NCI-H2107 treated with DMSO at 0.1 percent for 48 hours (cell line): ENCODE results near the gene PRKAR1A.

ENCODE experiments used
- DNase-seq: peaks from one replicate; lab custom pipeline; 2025; ENCODE audit not compliant: unreplicated experiment; lab: John Stamatoyannopoulos, UW

Gene PRKAR1A

DNA sequence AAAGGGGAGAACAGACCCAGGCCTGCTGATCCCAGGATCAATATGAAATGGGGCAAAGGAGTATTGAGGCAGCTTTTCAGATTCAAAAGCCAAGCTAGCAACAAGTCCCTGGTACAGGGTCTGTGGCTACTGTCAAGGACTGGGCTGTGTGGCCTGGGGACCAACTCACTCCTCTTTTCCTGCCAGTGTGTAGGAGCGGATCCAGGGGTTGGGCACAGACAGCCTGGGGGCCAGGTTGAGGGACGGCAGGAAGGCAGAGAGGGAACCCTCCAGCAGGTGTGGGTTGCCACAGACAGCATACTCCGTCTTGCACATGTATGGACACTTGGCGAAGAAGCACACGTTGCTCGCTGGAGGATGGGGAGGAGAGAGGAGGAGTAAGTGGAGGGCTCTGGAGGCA lies 29.6 kb downstream of the PRKAR1A start:
- no peak for DNase-seq

DNA sequence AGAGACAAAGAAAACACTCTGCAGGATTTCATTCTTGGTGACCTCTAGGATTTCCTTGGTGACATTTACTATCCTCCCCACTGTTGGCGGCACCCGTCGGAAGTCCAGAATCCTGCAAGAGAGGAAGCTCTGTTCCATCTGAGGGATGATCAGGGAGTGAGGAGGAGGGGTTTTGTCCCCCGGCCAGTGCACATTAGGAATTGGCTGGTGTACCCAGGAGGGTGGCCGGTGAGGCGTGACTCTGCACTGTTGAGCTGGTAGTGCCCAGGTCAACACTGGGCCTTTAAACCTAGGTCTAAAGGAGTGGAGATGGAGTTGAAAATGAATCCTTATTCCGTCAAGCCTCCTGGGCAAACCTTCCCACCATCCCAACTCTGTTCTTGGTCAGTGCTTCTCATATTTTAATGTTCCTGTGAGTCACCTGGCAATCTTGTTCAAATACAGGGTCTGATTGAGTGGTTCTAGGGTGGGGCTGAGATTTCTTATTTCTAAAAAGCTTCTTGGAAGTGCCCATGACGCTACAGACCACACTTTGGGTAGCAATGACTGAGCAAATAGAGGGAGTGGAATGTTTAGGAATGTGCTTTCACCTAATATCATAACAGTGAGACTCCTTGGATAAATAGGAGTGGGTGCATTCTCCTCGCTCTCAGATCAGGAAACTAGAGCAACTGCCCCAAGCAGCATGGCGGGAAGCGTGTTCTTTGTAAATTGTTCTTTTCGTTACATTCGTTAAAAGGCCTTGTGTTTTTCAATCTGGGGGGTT lies 30.7 kb downstream of the PRKAR1A start:
- DNase-seq: no peak

DNA sequence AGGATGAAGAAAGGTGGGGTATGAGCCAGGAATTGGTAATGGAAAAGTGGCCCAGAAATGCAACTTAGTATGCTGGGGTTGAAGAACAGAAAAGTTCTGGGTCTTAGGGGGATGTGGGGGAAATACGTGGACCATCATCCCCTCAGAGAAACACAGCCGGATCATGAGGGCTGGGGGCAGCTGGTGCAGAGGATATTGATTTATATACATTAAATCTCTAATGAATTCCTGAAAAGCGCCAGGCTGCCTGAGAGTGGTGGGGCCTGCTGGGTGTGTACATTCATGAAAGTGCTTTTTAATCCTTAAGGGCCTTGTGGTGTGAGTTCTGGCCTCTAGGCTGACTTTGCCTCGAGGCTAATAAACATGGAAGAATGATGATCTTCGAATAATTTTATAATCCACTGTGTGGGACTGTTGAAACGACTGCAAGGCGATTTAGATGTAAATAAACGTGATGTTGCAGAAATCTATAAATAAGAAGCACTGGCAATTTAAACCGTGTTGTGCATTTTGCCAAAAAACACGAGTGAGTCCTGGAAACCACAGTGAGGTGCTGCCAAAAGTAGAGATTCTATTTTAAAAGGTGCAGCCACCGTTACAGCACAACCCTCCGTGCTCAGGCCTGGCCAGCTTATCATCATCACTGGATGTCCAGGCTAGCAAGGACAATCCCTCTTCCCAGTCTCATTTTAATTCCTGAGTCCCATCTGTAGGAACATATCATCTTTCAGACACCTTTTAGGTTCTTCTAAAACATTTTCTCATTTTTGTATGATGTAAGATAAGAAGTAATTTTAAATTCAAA lies 32.1 kb downstream of the PRKAR1A start:
- DNase-seq: no peak

DNA sequence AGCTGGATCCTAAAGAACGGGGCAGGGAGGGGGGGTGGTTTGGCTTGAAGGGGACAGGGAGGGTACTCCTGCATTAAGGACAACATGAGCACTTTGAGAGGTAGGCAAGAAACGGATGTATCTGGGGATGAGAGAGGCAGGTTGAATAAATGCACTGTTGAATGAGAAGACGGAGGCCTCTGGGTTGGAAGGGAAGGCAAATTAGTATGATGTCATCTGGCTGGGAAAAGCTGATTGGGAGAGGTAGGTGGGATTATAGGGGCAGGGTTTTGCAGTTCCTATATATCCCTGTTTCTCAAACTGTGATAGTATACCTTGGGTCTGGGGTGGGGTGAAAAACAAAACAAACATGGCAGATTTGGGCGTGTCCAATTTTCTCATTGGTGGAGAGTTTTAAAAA lies 44.3 kb downstream of the PRKAR1A start:
- DNase-seq: no peak

DNA sequence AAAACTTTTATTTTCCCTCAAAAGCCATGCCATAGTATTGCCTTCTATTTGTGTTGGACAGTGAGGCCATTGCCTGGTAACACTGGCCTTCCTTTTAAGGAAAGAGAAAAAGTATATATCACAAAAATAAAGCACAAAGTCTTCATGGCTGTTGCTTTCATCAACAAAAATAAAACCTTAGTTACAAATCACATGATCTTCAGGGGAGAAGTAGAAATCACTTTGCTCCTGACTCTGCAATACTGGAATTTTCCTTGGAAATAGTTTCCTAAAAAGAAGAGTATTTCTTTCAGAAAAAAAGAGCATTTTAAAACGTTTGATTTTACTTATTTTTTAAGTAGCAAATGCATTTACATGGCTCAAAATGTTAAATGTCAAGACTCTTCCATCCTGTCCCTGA lies 47.1 kb downstream of the PRKAR1A start:
- no peak for DNase-seq

DNA sequence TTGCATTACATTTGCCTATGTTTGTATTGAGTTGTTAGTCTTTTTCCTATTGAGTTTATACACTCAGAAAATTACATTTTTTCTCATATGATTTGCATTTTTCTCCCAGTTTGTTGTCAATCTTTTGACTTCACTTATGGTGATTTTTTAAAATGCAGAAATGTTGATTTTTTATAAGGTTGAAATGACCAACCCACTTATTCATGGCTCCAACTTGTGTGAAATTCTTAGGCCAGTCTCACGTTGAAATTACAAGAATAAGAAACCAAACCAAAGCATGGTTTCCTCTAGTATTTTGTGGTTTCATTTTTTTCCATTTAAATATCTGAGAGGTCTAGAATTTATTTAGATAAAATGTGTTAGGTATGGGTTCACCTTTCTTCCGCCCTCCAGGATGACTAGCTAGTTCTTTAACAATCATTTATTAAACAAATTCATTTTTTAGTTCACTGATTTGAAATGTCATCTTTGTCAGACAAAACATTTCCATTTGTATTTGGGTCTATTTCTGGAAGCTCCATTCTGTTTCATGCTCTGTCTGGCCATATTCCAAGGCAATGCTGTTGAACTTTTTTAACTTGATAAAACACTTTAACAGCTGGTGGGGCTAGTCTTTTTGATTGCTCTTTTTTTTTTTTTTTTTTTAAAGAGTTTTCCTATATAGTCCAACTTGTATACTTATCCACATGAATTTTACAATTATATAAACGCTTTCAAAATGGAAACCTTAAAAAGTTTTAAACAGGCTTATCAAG lies 48.9 kb downstream of the PRKAR1A start:
- no peak for DNase-seq

DNA sequence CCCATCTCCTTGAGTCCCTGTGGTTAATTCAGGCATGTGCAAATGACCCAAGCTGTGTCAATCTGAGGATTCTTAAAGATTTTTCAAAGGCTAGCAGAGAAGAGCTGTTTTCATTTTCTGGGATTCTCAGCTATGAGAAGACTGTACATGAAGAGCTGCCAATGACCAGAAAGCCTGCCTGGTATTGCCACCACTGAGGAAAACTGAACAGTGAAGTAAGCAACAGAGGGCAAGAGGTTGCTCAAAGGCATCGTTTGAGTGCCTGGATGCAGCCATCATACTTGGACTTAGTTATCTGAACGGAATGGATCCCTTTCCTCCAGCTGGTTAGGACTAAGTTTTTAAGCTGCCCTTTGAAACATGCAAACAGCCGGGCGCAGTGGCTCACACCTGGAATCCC lies 50.5 kb downstream of the PRKAR1A start:
- no peak for DNase-seq

DNA sequence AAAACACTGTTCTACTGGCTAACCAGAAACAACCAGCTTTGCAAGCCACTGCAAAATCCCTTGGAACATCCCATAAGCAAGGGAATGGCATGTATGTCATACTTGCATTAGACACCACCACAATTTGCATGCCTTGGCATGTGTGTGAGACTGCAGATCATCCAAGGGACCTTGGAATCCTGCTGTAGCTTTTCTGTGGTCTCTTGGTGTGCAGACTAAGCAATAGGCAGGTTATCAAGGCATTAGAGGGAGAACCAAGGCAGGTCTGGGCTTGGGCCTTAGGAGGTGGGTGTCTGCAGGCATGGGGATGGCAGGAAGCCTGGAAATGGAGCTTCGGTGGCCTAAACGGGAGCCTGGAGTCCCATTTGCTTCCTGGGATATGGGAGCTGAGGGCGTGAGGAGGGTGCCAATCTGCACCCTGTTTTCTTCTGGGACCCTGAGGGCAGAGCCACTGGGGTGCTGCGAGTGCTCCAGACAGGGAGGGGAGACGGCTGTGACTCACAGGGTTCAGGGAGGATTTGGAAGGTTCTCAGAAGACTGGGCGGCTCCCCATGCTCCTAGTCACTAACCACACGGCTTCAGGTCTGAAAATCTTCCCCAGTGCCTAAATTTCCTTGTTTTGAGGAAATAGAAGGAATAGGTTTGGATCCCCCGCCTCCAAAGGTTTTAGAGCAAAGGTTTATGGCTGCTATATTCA lies 52.3 kb downstream of the PRKAR1A start:
- no peak for DNase-seq

DNA sequence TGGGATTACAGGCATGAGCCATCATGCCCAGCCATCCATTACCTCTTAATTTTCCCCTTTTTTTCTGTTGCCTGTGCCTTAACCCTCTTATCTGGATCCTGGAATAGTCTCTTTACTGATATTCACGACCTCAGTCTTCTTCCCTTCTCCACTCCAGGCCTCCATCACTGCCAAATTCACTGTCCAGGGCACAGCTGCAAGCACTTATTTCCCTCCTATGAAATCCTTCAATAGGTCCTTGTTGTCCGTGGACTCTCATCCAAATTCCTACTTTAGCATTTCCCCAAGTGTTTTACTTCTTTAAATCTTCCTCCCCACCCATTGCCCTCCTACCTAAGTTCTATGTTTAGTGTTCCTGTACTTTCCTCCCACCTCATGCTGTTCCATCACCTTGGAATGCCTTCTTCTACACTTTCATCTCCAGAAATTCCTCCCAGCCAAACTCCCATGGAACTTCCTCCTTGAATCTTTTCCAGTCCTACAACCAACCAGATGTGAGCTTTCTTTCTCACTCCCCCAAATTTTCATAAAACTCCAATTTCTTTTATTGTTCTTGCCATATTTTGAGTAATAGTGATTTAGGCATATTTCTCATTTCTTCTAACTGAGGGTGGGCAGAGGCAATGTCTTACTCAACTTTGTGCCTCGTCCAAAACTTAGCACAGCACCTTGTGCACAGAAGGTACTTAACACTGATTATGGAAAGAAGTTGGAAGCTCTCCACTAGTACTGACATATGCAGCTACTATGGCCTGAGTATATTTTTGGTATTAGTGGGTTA lies 53.6 kb downstream of the PRKAR1A start:
- DNase-seq: no peak

DNA sequence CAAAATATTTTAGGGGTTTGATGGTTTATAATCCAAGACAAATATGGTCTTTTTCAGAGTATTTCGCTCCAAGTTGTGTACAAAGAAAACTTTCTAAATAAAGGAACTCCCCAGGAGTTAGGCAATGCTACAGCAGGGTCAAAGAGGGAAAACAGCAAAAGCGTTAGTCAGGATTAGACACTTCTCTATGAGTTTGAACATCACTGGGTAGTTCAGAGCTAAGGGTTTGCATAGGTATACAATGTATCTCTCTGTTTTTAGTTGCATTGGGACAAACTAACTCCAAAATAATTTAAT lies 54.2 kb downstream of the PRKAR1A start:
- DNase-seq: no peak

DNA sequence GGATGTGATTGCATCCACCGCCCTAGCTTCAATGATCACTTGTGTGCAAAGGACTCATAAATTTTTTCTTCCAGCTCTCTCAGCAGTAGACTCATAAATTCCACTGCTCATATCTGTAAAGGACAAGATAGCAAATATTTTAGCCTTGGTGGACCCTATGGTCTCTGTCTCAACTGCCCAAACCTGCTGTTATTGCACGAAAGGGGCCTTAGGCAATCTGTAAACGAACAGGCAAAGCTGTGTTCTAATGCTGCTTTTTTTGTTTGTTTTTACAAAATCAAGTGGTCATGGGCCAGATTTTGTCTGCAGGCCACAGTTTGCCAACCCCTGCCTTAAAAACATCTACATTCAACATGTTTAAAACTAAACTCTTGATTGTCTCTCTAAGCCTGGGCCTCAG lies 54.8 kb downstream of the PRKAR1A start:
- no peak for DNase-seq

DNA sequence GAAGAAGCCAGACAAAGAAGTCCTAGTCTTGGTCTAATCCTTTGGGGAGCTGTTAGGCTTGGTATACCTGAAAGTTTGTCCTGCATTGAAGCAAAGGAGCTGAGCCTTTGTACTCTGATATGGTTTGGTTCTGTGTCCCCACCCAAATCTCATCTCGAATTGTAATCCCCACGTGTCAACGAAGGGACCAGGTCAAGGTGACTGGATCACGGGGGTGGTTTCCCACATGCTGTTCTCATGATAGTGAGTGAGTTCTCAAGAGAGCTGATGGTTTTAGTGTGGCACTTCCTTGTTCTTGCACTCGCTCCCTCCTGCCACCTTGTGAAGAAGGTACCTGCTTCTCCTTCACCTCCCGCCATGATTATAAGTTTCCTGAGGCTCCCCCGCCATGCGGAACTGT lies 55.4 kb downstream of the PRKAR1A start:
- no peak for DNase-seq

DNA sequence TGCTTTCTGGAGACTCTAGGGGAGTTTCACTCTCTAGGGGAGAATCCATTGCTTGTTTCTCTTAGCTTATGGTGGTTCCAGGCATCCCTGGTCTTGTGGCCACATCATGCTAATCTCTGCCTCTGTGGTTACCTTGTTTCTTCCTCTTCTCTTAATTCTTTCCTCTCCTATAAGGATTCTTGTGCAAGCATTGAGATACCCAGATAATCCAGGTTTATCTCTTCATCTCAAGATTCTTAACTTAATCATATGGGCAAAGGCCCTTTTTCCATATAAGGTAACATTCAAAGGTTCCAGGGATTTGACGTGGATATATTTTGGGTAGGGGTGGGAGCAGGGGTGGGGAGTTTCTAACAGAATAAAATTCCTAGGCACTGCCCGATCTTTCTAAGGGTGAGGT lies 56.4 kb downstream of the PRKAR1A start:
- no peak for DNase-seq

DNA sequence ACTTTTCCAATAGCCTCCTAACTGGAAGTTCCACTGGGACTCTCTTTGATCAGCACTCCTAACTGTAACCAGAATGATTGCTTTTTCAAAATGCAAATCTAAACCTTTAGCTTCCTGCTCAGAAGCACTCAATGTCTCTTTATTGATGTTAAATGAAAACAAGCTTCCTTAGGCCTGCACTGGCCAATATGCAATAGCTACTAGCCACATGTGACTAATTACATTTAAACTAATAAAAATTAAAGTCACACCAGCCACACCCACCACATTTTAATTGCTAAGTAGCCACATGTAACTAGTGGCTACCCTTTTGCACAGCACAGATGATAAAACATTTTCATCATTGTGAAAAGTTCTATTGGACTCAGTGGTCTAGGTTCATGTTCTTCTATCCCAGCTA lies 57.1 kb downstream of the PRKAR1A start:
- no peak for DNase-seq

DNA sequence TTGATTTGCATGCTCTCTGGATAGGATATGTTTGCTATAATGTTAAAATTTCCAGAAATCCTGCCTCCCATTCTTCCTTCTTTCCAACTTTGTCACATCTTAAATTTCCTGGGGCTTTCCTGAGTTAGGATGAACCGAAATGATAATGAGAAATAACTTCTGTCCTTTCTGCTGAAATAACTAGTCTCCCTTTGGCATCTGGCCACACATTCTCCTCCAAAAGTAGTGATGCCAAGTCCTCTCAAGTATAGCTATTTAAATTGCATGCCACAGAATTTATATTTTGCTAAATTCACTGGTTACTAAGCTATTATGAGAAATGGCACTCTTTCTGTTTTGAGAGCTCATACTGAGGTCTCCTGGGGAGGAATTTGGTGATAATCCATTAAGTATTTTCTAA lies 58.3 kb downstream of the PRKAR1A start:
- DNase-seq: no peak

DNA sequence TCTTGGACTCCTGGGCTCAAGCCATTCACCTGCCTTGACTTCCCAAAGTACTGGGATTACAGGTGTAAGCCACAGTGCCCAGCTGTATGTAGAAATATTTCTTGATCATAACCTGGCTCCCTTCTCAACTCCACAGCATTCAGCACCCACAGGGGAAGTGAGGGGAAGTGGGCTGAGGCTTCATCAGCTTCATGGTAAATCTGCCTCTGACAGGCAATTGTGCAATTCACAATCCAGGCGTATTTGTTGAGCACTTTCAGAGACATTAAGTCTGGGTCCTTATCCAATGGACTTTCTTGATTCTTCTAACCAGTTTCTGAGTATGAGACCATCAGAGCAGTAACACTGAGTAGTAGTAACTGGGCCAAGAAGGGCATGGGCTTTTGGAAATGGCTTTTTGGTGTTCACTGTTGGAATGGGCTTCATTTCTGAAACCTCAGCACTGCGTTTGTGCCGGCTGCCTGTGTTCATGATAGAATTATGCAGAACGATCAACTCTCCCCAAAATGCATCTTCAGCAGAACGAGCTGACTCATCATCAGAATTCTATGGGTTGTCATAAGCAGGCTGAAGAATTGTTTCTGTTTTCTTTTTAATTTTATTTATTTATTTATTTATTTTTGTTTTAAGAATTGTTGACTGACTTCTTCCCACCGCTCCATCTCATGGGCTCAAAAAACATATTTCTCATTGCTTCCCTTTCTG lies 60.1 kb downstream of the PRKAR1A start:
- no peak for DNase-seq

DNA sequence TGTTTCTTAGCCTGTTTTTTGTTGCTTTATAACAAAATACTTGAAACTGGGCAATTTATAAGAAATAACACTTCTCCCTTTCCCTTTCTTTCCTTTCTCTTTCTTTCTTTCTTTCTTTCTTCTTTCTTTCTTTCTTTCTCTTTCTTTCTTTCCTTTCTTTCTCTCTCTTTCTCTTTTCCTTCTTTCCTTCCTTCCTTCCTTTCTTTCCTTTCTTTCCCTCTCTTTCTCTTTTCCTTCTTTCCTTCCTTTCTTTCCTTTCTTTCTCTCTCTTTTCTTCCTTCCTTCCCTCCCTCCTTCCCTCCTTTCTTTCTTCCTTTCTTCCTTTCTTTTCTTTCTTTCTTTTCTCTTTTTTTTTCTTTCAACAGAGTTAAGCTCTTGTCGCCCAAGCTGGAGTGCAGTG lies 61.1 kb downstream of the PRKAR1A start:
- no peak for DNase-seq

DNA sequence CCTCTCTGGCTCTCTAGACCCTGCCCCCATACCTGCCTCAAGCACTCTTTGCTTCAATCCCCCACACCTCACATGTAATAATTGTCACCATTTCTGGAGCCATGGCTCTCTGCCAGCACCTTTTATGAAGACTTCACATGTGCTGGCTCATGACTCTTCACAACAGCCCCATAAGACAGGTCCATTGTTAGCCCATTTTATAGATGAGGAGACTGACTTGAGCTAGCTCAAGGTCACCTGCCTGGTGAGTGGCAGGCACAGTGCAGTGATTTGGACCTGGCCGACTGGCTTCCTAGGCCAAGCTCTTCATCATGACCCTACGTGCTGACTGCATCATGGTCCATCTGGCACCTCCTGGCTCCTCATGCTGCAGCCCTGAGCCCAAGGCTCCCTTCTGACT lies 63.9 kb downstream of the PRKAR1A start:
- DNase-seq: no peak

DNA sequence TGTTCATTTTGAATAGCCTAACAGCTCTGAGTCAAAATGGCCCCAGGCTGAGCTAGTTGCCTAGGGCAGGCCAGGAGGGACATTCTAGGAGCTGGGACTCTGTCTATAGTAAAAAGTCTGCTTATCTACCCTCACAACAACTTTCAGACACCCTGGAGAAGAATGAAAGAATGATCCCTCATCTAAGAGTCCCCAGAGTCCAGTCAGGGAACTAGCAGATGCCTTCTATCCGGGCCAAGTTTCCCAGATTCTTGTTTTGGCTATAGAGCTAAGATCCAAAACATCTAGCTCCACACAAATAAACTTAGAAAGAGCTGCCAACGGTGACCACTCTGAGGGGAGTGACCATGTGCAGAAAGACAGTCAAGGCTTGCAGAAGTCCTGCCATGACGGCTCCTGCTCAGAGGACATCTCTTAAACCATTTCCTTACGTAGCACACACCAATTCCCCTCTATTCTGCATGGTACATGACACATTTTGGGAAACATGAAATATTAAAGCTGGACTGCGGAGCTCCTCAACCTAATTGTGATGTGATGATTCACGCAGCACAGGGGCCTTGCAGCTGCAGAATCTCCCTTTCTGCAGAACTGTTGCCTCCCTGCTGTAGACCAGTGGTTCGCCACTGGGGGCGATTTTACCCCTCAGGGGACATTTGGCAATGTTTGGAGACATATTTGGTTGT lies 64.7 kb downstream of the PRKAR1A start:
- no peak for DNase-seq

DNA sequence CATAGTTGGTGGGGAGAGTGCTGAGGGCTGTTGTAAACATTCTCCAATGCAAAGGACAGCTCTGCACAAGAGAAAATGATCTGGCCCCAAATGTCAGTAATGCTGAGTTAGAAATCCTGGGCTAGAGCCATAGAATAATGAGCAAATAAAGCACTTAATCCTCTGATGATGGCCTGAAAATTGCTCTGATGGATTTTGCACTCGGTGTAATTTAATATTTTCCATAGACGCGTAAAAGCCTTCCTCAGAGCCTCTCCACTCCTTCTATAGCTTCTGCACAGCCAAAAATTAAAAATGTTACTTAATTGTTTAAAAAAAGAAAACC lies 65.2 kb downstream of the PRKAR1A start:
- no peak for DNase-seq
